SU-DHL-6 (cell line): ENCODE measurements around the gene NSRP1.

Experiments
- EZH2phosphoT487 ChIP-seq: fragments of 200-600 bp; sonication (generic), shearing (Covaris generic); conservative IDR thresholded peaks from 2 replicates; pipeline ENCODE4 v1.6.1; 2018; ENCODE audit warnings: mild to moderate bottlenecking, antibody characterized with exemption, low read length, moderate library complexity, mixed read lengths
- TF ChIP-seq, protein P1 (sequence below): fragments of 200-600 bp; sonication (generic); IDR thresholded peaks from one replicate; pipeline ENCODE4 v1.5.1; 2017; ENCODE audit warnings: antibody characterized with exemption, mild to moderate bottlenecking, low read length, moderate library complexity; ENCODE audit not compliant: insufficient read depth, poor library complexity, severe bottlenecking

DNA sequence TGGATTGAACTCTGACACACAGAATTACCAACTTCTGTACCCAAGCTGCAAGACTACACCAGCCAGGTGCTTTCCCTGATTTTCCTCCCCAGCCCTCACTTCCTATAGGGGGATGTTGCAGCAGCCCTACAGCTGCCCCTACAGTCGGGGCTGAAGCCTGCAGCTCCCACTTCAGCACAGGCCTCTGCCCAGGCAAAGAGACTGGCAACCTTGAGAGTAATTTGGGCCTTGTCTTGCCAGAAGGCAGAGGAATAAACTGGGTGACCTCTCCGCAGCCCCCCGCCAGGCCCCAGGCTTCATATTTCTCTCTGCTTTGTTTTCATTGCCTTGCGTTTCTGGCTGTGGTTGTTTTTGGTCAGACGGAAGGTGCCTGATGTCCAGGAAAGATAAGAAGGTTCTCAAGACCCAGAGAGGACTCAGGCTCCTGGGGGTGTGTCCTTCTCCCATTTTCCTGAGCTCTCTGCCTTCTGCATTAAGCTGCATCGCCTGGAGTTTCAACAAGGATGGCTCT, 86.9 kb downstream of the NSRP1 start:
- TF ChIP-seq, protein P1, sequence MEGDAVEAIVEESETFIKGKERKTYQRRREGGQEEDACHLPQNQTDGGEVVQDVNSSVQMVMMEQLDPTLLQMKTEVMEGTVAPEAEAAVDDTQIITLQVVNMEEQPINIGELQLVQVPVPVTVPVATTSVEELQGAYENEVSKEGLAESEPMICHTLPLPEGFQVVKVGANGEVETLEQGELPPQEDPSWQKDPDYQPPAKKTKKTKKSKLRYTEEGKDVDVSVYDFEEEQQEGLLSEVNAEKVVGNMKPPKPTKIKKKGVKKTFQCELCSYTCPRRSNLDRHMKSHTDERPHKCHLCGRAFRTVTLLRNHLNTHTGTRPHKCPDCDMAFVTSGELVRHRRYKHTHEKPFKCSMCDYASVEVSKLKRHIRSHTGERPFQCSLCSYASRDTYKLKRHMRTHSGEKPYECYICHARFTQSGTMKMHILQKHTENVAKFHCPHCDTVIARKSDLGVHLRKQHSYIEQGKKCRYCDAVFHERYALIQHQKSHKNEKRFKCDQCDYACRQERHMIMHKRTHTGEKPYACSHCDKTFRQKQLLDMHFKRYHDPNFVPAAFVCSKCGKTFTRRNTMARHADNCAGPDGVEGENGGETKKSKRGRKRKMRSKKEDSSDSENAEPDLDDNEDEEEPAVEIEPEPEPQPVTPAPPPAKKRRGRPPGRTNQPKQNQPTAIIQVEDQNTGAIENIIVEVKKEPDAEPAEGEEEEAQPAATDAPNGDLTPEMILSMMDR, result no peak
- TF ChIP-seq EZH2phosphoT487, result no peak
